T-helper 22 cell (primary cell): ENCODE data around the gene RAB12.
"Not testable (repeated sequence)": the region's sequence is repeated elsewhere in the genome, so short reads cannot be mapped to it uniquely, and the experiment has no call there.

Source experiments
- DNase-seq: peaks from one replicate; pipeline ENCODE4 v3.0.0-alpha.2; 2020; ENCODE audit warnings: low read depth

The RAB12 gene

DNA sequence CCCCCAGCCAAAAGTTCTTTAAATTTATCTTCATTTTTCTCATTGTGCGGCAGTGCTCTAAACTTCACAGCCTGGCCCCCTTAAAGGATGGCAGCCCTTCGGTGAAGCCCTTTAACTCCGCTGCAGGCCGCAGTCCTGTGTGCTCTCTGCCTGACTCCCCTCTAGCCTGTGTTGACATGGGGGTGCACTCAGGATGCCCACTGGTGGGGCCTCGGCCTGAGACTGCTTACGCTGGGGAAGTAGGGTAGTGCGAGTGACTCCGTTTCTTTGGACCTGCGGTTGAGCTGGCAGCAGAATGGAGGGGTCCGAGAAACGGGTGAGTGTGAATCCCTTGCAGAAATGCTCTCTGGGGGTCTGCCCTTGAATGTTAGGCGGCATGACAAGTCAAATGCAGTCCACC lies 5.6 kb downstream of the RAB12 start:
- no peak for DNase-seq

GRCh38 chr18:8615397-8616027 lies 6.3 kb downstream of the RAB12 start:
- no peak for DNase-seq

DNA sequence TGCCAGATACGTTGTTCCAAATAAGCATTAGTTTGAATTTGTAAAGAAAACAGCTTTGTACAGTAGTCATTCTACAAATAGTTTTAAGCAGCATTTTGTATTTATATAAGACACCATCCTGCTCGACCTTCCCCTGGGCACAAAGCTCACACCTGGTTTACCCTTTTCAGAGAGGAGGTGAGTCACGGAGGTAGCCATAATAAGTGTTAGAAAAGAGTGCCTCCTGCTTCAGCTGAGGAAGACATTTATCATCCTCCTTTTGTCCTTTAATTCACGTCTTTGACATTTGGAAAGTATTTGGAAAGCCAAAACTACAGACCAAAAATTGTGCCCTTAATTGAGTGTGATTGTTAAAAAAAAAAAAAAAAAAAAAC lies 6.8 kb downstream of the RAB12 start:
- no peak for DNase-seq

- DNase-seq, result no peak
Measured at GRCh38 chr18:8617907-8618306, 8.7 kb downstream of the RAB12 start.

DNA sequence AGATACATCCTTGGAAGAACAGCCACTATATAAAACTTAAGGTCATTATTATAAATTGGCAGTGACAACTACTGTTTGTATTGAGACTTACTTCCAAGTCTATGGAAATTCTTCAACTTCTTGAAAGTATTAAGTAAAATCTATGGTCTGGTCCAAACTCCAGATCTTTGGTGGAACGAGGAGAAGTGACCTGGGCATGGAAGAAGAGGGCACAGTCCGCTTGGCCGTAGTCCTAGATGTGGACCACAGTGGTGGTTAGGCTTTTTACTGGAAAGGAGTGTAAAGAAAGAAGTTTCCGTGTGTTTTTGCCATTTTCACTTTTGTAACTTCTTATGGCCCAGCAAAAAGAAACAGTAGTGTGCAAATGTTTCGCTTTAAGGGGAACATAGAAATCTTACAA lies 9.8 kb downstream of the RAB12 start:
- DNase-seq, result no peak

DNA sequence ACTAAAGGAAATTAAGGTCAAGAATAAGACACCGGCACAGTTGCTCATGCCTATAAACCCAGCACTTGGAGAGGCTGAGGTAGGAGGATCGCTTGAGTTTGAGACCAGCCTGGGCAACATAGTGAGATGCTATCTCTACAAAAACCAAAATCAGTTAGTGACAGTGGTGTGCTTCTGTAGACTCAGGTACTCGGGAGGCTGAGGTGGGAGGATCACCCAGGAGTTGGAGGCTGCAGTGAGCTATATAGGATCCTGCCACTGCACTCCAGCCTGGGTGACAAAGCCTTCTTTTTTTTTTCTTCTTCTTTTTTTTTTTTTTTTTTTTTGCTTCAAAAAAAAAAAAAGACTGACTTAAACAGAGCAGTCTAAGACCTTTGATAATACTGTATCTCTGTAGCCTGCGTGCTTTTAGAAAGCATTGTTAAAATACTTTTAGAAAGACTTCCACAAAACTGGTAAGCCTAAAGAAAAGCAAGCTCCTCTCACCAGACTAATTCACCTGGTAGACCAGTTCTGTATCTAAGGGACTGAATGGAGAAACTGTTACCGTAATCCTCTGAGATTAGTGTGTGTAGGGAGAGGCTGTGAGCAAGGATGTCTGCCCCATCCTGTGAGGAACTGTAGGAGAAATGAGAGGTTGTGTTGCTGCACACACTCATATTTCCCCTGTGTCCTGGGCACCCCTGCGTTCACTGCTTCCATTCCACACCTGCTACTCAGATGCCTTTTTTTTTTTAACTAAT lies 10.8 kb downstream of the RAB12 start:
- no peak for DNase-seq

- DNase-seq, result no peak
Measured at GRCh38 chr18:8620845-8621244, 11.6 kb downstream of the RAB12 start.

- not testable (repeated sequence) for DNase-seq
Measured at GRCh38 chr18:8622625-8623024, 13.4 kb downstream of the RAB12 start.

DNA sequence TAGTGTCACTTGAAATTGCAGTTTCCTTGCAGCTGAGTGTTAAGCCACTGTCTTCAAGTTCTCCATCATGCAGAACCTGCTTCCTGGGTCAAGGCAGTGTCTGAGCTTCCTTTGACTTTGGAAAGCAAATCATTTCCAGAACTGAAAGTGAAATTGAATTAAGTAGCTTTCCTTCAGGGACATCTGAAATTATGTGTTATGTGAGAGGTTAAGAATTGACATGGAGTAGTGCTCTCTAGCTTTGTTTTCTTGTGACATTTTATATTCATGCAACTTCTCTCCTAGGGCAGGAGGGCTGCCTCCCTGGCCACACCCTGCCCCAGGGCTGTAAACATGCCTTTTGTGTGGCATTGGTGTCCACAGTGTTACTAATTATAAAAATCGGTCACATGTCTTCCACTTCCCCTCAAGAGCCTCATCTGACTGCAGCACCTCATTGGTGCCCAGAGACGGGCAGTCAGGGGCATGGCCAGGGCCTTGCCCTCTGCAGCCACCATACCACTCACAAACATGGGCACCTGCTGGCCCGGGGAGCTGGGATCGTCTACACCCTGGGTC lies 14.4 kb downstream of the RAB12 start:
- DNase-seq, result no peak

DNA sequence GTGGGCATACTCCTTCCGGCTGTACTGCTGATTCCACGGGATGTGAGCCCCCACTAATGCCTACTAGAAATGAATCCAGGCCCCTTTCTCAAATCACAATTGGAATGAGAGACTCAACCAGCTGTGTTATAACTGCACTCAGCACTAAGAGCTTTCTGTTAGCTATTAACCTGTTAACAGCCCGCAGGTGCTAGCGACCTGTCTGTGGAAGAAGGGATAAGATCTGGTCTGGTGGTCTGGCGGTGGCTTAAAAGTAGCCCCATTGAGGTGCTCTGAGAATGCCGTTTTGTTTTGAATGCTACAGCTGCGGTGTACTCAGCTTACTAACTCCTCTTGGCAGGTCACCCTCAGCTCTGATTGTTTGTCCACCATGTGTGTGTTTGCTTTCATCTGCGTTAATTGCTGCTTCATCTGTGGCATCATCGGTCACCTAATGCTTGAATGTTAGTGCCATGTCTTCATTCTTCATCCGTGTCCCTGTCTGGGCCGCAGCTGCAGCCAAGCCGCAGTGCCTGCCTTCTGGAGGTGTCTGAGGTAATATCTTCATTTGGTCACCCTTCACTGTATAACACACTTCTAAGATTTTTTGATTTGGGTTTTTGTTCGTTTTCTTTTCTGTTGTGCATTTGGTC lies 16.3 kb downstream of the RAB12 start:
- no peak for DNase-seq

DNA sequence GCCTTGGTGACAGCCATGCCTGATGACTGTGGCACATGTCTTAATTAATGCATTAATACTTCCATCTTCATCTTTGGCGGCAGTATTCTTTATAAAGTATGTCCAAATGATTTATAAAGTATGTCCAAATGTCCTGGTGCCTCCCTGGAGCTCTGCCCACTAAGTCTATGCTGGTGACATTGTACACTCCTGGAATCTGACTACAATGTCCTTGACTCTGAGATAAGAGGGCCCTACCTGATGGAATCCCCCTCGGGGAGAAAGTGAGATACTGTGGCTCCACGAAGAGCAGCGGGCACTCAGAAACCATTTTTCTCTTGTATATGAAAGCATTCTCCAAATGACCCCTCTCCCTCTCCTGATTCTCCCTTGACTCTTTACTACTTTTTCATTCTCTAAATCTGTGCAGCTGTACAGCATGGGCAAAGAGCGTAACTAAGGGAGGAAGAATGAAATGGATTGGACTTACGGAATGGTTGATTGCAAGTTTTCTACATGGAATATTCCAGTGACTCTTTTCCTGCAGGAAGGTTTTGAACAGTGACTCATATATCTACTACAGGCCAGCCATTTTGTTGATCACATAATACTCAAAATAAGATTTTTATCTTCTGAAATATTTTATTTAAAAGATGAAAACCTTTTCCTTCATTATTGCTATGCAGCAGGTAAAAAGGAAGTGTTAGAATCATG lies 17.3 kb downstream of the RAB12 start:
- DNase-seq, result no peak

GRCh38 chr18:8627107-8627472 lies 17.9 kb downstream of the RAB12 start:
- DNase-seq, result no peak

DNA sequence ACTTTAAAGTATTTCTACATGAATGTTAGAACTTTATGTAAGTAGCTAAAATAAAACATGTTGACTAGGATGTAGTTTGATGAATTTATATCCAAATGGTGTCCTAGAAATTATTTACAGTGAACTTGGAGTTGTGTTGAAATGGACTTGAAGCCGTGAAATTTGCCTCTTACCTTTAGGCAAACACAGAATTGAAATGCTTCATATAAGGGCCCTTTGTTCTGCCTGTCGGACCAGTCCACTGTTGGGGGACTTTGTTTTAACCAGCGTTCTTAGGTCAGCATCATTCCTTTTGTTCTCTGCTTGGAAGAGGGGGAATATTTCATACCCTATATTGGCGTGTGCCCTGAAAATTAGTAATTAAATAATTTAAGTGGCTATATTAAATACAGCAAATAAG lies 18.3 kb downstream of the RAB12 start:
- DNase-seq, result no peak

DNA sequence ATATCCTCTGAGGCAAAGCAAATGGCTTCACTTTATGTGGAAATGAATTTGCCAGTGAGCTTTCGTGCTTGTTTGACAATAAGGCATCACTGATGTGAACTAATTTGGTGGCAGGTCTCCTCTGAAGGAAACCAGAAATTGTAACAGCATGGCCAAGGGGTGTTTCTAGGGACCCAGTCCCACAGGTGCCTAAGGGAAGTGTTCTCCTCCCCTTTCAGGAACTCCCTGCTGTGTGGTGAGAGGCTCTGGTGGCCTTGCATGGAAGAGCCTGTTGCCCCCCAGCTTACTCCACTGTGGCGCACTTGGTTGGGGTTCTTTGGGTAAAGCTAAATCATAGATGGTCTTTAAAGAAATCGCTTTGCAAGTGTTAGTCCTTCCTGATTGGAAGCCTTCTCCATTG lies 20.4 kb downstream of the RAB12 start:
- no peak for DNase-seq

GRCh38 chr18:8630546-8630945 lies 21.3 kb downstream of the RAB12 start:
- no peak for DNase-seq

- DNase-seq, result no peak
Measured at GRCh38 chr18:8631265-8631664, 22.0 kb downstream of the RAB12 start.

DNA sequence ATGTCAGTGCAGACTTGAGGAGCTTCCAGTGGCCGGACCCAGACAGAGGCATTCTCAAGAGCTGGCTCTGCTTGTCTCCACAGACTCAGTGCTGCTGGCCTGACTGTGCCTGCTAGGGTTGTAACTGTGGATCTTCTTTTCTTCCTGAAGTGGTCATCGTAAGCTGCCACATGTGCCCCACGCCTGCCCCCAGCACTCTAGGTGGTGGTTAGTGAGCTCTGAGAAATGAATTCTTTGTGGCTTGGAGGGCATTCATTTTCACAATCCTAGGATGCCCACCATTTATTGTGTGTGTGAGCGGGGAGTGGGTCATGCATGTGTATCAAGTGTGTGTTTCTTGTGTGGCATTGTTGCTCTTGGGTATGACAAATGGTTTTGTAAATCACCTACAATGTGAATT lies 23.1 kb downstream of the RAB12 start:
- no peak for DNase-seq

DNA sequence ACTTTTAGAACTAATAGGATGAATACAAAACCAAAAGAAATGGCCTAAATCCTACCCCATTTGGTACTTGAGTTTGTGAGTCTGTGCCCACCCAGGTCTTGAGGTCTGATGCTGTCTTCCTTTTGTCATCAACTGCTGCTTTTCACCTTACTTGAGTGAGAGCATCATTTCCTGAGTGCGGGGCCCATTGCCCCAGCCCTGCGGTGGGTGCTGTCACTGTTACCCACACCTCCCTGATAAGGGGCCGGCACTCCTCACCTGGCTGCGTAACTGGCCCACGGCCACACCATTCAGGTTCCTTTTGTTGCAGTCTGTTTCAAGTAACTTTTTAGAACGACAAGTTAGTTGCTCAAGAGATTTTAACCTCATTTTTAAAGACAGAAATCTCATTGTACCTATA lies 25.3 kb downstream of the RAB12 start:
- no peak for DNase-seq

DNA sequence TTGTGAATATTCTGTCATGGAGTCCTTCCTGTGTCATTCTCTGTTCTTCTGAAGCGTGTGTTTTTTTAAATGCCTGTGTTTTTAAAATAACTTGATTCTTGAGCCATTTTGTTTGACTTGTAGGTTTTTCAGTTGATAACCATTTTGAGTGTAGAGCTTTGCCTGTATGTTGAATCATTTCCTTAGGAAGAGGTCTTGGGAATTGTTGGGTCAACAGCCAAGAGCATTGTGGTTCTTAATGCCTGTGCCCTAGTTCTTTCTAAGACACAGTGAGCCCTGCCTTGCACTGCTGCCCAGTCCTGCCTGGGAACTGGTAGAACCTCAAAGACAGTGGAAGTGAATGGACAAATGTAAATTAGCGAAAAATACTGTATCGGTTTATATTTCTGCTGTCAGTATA lies 25.9 kb downstream of the RAB12 start:
- DNase-seq, result no peak

GRCh38 chr18:8639762-8640161 lies 30.5 kb downstream of the RAB12 start:
- DNase-seq, result no peak

- no peak for DNase-seq
Measured at GRCh38 chr18:8643326-8643878, 34.2 kb downstream of the RAB12 start.

DNA sequence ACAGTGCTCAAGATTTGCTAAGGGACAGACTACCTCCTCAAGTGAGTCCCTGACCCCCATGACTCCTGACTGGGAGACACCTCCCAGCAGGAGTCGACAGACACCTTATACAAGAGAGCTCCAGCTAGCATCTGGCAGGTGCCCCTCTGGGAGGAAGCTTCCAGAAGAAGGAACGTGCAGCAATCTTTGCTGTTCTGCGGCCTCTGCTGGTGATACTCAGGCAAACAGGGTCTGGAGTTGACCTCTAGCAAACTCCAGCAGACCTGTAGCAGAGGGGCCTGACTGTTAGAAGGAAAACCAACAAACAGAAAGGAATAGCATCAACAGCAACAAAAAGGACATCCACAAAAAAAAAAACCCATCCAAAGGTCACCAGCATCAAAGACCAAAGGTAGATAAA lies 38.1 kb downstream of the RAB12 start:
- DNase-seq, result not testable (repeated sequence)
